HG02763 (cell line): ENCODE results near the gene MRPL27.

ENCODE experiments used
- ATAC-seq: cut with Tn5 transposase; IDR thresholded peaks from one replicate; pipeline ENCODE4 v1.9.1; 2021; ENCODE audit warnings: mild to moderate bottlenecking, moderate library complexity; ENCODE audit not compliant: unreplicated experiment

The MRPL27 gene

GRCh38 chr17:50361561-50362480 lies 11.2 kb downstream of the MRPL27 start:
- no peak for ATAC-seq

DNA sequence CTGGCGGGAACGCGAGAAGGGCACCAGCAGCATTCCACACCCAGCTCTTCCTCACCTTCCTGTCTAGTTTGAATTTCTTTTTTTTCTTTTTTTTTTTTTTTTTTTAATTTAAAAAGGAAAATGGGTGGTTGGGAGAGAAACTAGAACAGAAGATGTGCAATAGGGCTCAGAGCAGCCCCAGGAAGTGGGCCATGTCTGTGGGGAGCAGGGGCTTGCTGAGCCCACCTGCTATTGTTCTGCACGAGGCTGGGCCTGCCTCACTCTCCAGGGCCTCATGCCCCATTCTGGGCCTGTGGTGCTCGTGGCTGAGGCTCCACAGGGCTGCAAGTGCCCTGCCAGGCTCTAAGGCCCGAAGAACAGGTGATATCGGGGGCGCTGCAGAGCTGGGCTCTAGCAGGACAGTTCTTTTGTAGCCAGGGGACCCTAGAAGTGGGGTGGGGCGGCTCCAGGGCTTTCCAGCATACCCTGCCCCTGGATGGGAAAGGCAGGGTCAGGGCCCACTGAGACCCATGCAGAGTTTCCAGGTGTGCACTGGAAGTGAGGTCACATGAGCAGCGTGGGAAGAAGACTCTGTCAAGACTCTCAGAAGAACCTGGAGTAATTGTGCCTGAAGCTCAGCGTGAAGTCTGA lies 12.4 kb downstream of the MRPL27 start:
- no peak for ATAC-seq

GRCh38 chr17:50359998-50360461 lies 13.0 kb downstream of the MRPL27 start:
- no peak for ATAC-seq

GRCh38 chr17:50359005-50359699 lies 13.8 kb downstream of the MRPL27 start:
- ATAC-seq: no peak

GRCh38 chr17:50358177-50358576 lies 14.8 kb downstream of the MRPL27 start:
- ATAC-seq: no peak

DNA sequence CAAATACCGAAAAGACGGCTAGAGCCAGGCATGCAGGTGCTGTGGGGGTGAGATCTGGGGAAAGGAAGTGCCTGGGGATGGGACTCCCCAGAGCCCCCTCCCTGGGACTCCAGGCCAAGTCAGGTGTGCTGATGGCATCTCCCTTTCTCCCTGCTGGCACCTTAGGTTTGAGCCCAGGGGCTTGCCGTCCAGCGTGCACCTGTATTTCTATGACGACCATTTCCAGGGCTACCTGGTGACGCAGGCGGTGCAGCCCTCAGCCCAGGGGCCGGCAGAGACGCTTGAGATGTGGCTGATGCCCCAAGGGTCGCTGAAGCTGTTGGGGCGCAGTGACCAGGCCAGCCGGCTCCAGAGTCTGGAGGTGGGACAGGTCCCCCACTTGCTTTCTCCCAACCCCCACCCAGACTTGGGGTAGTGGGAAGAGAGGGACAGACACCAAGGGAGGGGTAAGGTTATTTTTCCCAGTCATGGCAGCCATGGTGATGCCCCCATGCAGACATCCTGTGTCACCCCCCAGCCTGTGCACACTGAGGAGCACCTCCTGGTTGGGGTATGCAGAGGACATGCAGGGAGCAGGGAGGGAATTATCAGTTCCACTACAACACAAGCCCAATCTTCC lies 16.0 kb downstream of the MRPL27 start:
- ATAC-seq: no peak

DNA sequence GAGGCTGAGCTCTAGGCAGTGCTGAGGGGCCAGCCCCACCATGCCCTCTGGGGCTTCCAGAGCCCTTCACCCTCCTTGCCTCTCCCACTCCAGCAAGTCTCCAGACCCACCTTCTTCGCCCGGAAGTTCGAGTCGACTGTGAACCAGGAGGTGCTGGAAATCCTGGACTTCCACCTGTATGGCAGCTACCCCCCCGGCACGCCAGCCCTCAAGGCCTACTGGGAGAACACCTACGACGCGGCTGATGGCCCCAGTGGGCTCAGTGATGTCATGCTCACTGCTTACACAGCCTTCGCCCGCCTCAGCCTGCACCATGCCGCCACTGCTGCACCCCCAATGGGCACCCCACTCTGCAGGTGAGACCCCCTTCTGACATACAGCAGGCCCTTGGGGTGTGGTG lies 16.6 kb downstream of the MRPL27 start:
- no peak for ATAC-seq

DNA sequence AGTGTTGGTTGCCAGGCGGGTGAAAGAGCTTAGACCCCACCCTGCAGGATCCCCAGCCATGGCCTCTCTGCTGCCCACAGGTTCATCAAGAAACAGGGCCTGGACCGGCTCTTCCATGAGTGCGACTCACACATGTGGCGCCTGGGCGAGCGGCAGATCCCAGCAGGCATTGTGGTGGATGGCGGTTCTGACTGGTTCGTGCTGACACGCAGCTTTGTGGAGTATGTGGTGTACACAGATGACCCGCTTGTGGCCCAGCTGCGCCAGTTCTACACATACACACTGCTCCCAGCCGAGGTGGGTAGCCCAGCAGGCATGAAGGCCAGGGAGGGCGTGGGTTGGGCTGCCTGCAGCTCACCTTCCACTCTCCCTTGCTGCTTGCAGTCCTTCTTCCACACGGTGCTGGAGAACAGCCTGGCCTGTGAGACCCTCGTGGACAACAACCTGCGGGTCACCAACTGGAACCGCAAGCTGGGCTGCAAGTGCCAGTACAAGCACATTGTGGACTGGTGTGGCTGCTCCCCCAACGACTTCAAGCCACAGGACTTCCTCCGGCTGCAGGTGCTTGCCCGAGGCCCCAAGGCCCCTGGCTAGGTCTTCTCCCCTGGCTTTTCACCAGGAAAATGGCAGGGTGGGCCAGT lies 17.2 kb downstream of the MRPL27 start:
- ATAC-seq: no peak

- no peak for ATAC-seq
Measured at GRCh38 chr17:50355336-50355700, 17.7 kb downstream of the MRPL27 start.

- ATAC-seq: no peak
Measured at GRCh38 chr17:50354776-50355175, 18.2 kb downstream of the MRPL27 start.

DNA sequence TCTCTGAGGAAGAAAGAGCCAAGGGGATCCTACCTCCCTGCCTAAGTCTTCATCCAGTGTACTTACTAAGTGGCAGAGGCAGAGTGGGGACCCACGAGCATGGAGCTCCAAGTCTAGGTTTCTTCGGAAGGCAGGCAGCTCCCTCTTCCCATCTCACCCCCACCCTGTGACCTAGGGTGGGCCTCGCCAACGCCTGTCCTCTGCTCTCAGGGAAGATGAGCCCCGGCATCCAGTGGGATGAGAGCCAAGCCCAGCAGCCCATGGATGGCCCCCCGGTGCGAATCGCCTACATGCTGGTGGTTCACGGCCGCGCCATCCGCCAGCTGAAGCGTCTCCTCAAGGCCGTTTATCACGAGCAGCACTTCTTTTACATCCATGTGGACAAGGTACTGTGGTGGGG lies 18.8 kb downstream of the MRPL27 start:
- ATAC-seq: no peak

GRCh38 chr17:50353600-50354195 lies 19.3 kb downstream of the MRPL27 start:
- no peak for ATAC-seq

- ATAC-seq: no peak
Measured at GRCh38 chr17:50352693-50353599, 20.0 kb downstream of the MRPL27 start.

GRCh38 chr17:50352072-50352692 lies 20.8 kb downstream of the MRPL27 start:
- no peak for ATAC-seq

GRCh38 chr17:50350733-50351132 lies 22.3 kb downstream of the MRPL27 start:
- no peak for ATAC-seq

GRCh38 chr17:50349243-50349600 lies 23.8 kb downstream of the MRPL27 start:
- no peak for ATAC-seq

DNA sequence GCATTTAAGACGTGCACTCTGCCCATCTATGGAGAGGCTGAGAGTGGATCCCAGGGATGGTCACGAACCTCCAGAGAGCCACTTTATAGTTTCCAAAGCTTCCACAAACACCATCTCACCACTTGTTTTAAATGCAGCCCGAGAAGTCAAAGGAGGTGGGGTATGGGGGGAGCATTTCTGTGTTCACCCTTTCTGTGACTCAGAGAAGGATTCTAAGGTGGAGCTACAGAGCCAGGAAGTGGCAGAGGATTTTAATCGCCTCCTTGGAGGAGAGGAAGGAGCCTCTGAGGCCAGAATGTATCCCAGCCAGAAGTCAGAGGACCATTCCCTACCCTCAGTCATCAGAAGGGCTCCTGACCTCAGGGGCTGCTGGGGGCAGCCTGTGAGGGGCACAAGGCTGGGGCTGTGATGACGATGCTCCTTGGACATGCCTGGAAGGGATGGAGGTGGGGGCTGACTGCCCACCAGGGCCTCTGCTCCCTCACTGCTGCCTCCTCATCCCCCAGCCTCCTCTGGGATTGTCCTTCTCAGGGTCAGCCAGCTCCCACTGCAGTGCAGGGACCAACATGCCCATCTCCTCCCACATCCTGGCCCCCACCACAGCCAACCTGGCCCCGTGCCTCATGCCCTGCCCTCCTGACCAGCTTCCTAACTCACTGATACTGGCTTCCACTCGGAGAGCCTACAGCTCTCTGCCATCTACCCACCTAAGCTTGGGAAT lies 24.3 kb downstream of the MRPL27 start:
- ATAC-seq: no peak

- ATAC-seq: no peak
Measured at GRCh38 chr17:50347894-50348291, 25.1 kb downstream of the MRPL27 start.
